HL-60 (cell line): ENCODE data around the gene CEPT1.

ENCODE experiments used
- POLR2AphosphoS5 ChIP-seq: IDR thresholded peaks from 2 replicates; pipeline ENCODE4 v1.6.1; 2012; ENCODE audit warnings: low read depth
- TF ChIP-seq, protein P1 (sequence below): IDR thresholded peaks from one replicate; pipeline ENCODE4 v1.5.1; 2011; ENCODE audit warnings: low read length, control low read depth, inconsistent platforms; ENCODE audit not compliant: insufficient read depth

GRCh38 chr1:111198836-111199235 lies 58.8 kb downstream of the CEPT1 start:
- TF ChIP-seq, protein P1, sequence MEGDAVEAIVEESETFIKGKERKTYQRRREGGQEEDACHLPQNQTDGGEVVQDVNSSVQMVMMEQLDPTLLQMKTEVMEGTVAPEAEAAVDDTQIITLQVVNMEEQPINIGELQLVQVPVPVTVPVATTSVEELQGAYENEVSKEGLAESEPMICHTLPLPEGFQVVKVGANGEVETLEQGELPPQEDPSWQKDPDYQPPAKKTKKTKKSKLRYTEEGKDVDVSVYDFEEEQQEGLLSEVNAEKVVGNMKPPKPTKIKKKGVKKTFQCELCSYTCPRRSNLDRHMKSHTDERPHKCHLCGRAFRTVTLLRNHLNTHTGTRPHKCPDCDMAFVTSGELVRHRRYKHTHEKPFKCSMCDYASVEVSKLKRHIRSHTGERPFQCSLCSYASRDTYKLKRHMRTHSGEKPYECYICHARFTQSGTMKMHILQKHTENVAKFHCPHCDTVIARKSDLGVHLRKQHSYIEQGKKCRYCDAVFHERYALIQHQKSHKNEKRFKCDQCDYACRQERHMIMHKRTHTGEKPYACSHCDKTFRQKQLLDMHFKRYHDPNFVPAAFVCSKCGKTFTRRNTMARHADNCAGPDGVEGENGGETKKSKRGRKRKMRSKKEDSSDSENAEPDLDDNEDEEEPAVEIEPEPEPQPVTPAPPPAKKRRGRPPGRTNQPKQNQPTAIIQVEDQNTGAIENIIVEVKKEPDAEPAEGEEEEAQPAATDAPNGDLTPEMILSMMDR, result no peak
- no peak for TF ChIP-seq POLR2AphosphoS5
